Bone marrow (tissue), 2 donors: Measurements from ENCODE around the gene NCK2.

Experiments used
- DNase-seq, 2 donors: peaks; one replicate each; lab custom pipeline; 2025; lab: John Stamatoyannopoulos, UW

NCK2 gene

GRCh38 chr2:105736145-105736544 is 8.6 kb upstream of the NCK2 start:
- DNase-seq, result no peak

- DNase-seq, result peak in 1 of 2 donors; percentile 20
Observed at GRCh38 chr2:105737980-105738657, 6.6 kb upstream of the NCK2 start.

GRCh38 chr2:105738658-105739241 is 6.0 kb upstream of the NCK2 start:
- no peak for DNase-seq

- DNase-seq, result no peak
Observed at GRCh38 chr2:105739426-105739825, 5.3 kb upstream of the NCK2 start.

GRCh38 chr2:105739944-105740530 is 4.7 kb upstream of the NCK2 start:
- no peak for DNase-seq

GRCh38 chr2:105741174-105741573 is 3.5 kb upstream of the NCK2 start:
- DNase-seq, result no peak

- no peak for DNase-seq
Observed at GRCh38 chr2:105741617-105742016, 3.1 kb upstream of the NCK2 start.

- peak in 1 of 2 donors; percentile 26 for DNase-seq
Observed at GRCh38 chr2:105744091-105744908, 412 bp upstream of the NCK2 start.

GRCh38 chr2:105746177-105747080 is 1.7 kb downstream of the NCK2 start:
- peak in 1 of 2 donors; percentile 20 for DNase-seq

GRCh38 chr2:105747254-105747894 is 2.7 kb downstream of the NCK2 start:
- DNase-seq, result no peak

- no peak for DNase-seq
Observed at GRCh38 chr2:105747991-105748390, 3.3 kb downstream of the NCK2 start.

GRCh38 chr2:105748566-105748965 is 3.9 kb downstream of the NCK2 start:
- DNase-seq, result no peak

GRCh38 chr2:105749583-105750400 is 5.1 kb downstream of the NCK2 start:
- no peak for DNase-seq

GRCh38 chr2:105750735-105751134 is 6.0 kb downstream of the NCK2 start:
- DNase-seq, result no peak

- DNase-seq, result no peak
Observed at GRCh38 chr2:105751272-105751671, 6.6 kb downstream of the NCK2 start.

GRCh38 chr2:105752691-105753358 is 8.1 kb downstream of the NCK2 start:
- no peak for DNase-seq

GRCh38 chr2:105753380-105753779 is 8.7 kb downstream of the NCK2 start:
- DNase-seq, result no peak

GRCh38 chr2:105754011-105754410 is 9.3 kb downstream of the NCK2 start:
- no peak for DNase-seq

GRCh38 chr2:105754994-105755393 is 10.3 kb downstream of the NCK2 start:
- no peak for DNase-seq

- DNase-seq, result no peak
Observed at GRCh38 chr2:105755895-105756294, 11.2 kb downstream of the NCK2 start.
